Measurements from ENCODE around the gene GAA. TPM values are rescaled to one million over a fixed set of nuclear protein-coding genes. Genes with fewer than 3 reads are reported as not detected.

Gene GAA
- total and polyA plus RNA-seq, 2 of the 13 experiments (the other 11 are each of a cell fraction or from before 2014, with no cell fraction given): 21.6 to 36.4 TPM

GRCh38 chr17:80147035-80147822, 45.8 kb downstream of the GAA start, which contains the start of gene EIF4A3 (continued):
- TF ChIP-seq ETS1 (CRISPR knock-in tag; IDR thresholded peaks at IDR 0.05) (peak; percentile 91), NR2F1 (CRISPR knock-in tag; IDR thresholded peaks at IDR 0.05) (peak in 1 of 2 experiments; percentile 53; a peak in 1 of 4 replicates), ZMYM3 (CRISPR knock-in tag; IDR thresholded peaks at IDR 0.05) (peak; percentile 38; the same call in 1 of the 2 replicates), ZEB1 (IDR thresholded peaks at IDR 0.05; ENCODE audit: insufficient replicate concordance, low read depth) (peak; percentile 32), ZNF570 (CRISPR knock-in tag; IDR thresholded peaks at IDR 0.05; ENCODE audit: borderline replicate concordance) (no peak; the same call in 1 of the 2 replicates), ZNF24 (IDR thresholded peaks at IDR 0.05) (no peak), ZMAT3 (CRISPR knock-in tag; conservative IDR thresholded peaks at IDR 0.05) (0 out of 2 replicates have a peak, but pooled peaks have one; percentile 82), ZNF263 (CRISPR knock-in tag; IDR thresholded peaks at IDR 0.05) (no peak), ZNF317 (CRISPR knock-in tag; IDR thresholded peaks at IDR 0.05) (peak; percentile 61; the same call in 1 of the 2 replicates), ZSCAN25 (CRISPR knock-in tag; IDR thresholded peaks at IDR 0.05) (peak; percentile 86), ZFP1 (CRISPR knock-in tag; IDR thresholded peaks at IDR 0.05) (peak; percentile 72; the same call in 1 of the 2 replicates), ZNF562 (CRISPR knock-in tag; IDR thresholded peaks at IDR 0.05; ENCODE audit: borderline replicate concordance) (no peak), IRF9 (CRISPR knock-in tag; IDR thresholded peaks at IDR 0.05; ENCODE audit: borderline replicate concordance) (peak; percentile 95), POLR2A (IDR thresholded peaks at IDR 0.05; ENCODE audit: insufficient read depth in 1 of 2, low read depth in 2 of 2, low read length in 2 of 2) (peak; percentile 65 to 96), GTF2F1 (IDR thresholded peaks at IDR 0.05; ENCODE audit: low read length) (no peak), KLF15 (CRISPR knock-in tag; IDR thresholded peaks at IDR 0.05; ENCODE audit: borderline replicate concordance) (peak; percentile 22; the same call in 1 of the 2 replicates), ATM (IDR thresholded peaks at IDR 0.05; ENCODE audit: borderline replicate concordance) (no peak), ZBTB7B (CRISPR knock-in tag; IDR thresholded peaks at IDR 0.05) (no peak; the same call in 1 of the 2 replicates), NFE2 (CRISPR knock-in tag; IDR thresholded peaks at IDR 0.05) (no peak), ZFP91 (CRISPR knock-in tag; IDR thresholded peaks at IDR 0.05; ENCODE audit: borderline replicate concordance) (peak; percentile 92), PCBP2 (optimal IDR thresholded peaks at IDR 0.05; ENCODE audit: low read depth, low read length, poor library complexity, severe bottlenecking) (no peak), GATA4 (IDR thresholded peaks at IDR 0.05; ENCODE audit: borderline replicate concordance, low read depth) (peak; percentile 83), REXO4 (CRISPR knock-in tag; IDR thresholded peaks at IDR 0.05; ENCODE audit: borderline replicate concordance) (no peak), ZBTB46 (CRISPR knock-in tag; IDR thresholded peaks at IDR 0.05; ENCODE audit: borderline replicate concordance) (no peak)

Data from HepG2 (cell line).